Measurements from ENCODE around the gene ANKRD24. TPM values are rescaled to one million over a fixed set of nuclear protein-coding genes. Genes with fewer than 3 reads are reported as not detected.
A peak's percentile ranks its signal among the peaks of the same experiment; 100 is the strongest.

Gene ANKRD24
- total and polyA plus RNA-seq, 2 of the 13 experiments (the other 11 are each of a cell fraction or from before 2014, with no cell fraction given): 0.13 to 0.24 TPM

DNA sequence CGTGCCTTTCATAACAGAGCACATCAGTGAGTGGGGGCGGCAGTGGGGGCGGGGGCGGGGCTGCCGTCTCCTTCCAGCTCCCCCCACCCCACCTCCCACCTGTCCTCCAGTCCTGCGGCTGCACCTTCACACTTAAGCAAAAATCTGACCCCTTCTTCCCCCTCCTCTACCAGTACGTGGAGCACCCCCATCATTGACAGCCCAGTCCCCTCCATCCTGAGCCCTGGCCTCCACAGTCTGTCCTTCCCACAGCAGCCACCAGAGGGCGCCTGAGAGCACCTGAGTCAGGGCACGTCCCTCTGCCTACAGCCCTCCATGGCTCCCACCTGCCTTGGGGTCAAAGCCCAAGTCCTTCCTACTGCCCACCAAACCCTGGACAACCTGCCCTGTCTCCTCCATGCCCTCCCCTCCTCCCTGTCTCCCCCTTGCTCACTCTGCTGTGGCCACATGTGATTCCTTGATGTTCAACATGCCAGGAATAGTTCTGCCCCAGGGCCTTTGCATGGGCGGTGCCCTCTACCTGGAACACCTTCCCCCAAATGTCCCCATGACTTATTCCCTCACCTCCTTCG, 50.9 kb downstream of the ANKRD24 start (continued):
- TF ChIP-seq NCOA1 (CRISPR knock-in tag; IDR thresholded peaks at IDR 0.05) (no peak), KLF16 (CRISPR knock-in tag; IDR thresholded peaks at IDR 0.05) (0 out of 4 replicates have a peak, but pooled peaks of 1 of the 2 experiments have one; percentile 21), HNRNPK (IDR thresholded peaks at IDR 0.05; ENCODE audit: low read depth, low read length, poor library complexity, severe bottlenecking) (no peak), HCFC1 (IDR thresholded peaks at IDR 0.05; ENCODE audit: low read depth, low read length) (no peak), ZNF333 (CRISPR knock-in tag; IDR thresholded peaks at IDR 0.05; ENCODE audit: borderline replicate concordance) (no peak), PHF20 (CRISPR knock-in tag; IDR thresholded peaks at IDR 0.05) (no peak), ZBTB7B (CRISPR knock-in tag; IDR thresholded peaks at IDR 0.05) (no peak), TFDP2 (CRISPR knock-in tag; IDR thresholded peaks at IDR 0.05) (no peak), ZNF24 (IDR thresholded peaks at IDR 0.05) (peak; percentile 88), ATF3 (CRISPR knock-in tag; IDR thresholded peaks at IDR 0.05) (no peak), TRAFD1 (CRISPR knock-in tag; IDR thresholded peaks at IDR 0.05; ENCODE audit: borderline replicate concordance) (0 out of 2 replicates have a peak, but pooled peaks have one; percentile 20), ZKSCAN5 (CRISPR knock-in tag; IDR thresholded peaks at IDR 0.05) (no peak), FOXK1 (CRISPR knock-in tag; IDR thresholded peaks at IDR 0.05; ENCODE audit: borderline replicate concordance, low read depth) (no peak), ZNF121 (CRISPR knock-in tag; IDR thresholded peaks at IDR 0.05) (peak; percentile 48; the same call in 1 of the 2 replicates), RAD51 (IDR thresholded peaks at IDR 0.05; ENCODE audit: borderline replicate concordance) (no peak)
- TF ChIP-seq, protein P1, sequence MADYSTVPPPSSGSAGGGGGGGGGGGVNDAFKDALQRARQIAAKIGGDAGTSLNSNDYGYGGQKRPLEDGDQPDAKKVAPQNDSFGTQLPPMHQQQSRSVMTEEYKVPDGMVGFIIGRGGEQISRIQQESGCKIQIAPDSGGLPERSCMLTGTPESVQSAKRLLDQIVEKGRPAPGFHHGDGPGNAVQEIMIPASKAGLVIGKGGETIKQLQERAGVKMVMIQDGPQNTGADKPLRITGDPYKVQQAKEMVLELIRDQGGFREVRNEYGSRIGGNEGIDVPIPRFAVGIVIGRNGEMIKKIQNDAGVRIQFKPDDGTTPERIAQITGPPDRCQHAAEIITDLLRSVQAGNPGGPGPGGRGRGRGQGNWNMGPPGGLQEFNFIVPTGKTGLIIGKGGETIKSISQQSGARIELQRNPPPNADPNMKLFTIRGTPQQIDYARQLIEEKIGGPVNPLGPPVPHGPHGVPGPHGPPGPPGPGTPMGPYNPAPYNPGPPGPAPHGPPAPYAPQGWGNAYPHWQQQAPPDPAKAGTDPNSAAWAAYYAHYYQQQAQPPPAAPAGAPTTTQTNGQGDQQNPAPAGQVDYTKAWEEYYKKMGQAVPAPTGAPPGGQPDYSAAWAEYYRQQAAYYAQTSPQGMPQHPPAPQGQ (CRISPR knock-in tag; IDR thresholded peaks at IDR 0.05; ENCODE audit: borderline replicate concordance): no peak
